ENCODE results near the gene MLANA.

The MLANA gene

DNA sequence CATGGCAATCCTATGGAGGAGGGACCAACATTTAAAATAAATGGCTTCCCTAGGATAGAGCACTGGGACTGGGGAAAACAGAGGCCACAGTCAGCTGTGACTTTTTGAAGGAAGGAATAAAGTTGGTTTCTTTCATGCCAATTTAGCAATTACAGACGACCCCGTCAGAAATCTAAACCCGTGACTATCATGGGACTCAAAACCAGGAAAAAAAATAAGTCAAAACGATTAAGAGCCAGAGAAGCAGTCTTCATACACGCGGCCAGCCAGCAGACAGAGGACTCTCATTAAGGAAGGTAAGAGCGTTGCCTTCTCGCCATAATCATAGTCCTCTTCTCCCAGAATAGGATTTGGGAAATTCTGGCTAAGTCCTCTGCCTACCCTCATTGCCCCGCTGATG is at the start of gene MLANA:
TSS of gene MLANA (plus strand) at position 249 of the 400 bp plus-strand sequence. CDS start 1,586 bp downstream, outside the sequence.
- no peak for DNase-seq

DNA sequence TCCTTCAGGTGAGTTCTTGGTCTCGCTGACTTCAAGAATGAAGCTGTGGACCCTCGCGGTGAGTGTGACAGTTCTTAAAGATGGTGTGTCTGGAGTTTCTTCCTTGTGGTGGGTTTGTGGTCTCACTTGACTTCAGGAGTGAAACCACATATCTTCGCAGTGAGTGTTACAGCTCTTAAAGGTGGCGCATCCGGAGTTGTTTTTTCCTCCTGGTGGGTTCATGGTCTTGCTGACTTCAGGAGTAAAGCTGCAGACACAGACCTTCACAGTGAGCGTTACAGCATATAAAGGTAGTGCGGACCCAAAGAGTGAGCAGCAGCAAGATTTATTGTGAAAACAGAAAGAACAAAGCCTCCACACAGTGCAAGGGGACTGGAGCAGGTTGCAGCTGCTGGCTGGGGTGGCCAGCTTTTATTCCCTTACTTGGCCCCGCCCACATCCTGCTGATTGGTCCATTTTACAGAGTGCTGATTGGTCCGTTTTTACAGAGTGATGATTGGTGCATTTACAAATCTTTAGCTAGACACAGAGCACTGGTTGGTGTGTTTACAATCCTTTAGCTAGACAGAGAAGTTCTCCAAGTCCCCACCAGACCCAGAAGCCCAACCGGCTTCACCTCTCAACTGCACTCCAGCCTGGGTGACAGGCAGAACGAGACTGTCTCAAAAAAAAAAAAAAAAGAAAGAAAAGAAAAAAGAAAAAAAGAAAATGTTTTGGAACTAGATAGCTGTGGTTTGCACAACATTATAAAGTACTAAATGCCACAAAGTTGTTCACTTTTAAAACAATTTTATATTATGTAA is 48.7 kb upstream of the MLANA start:
- DNase-seq: peak; percentile 24

GRCh38 chr9:5842929-5843793 is 47.5 kb upstream of the MLANA start:
- no peak for DNase-seq

GRCh38 chr9:5843794-5844471 is 46.8 kb upstream of the MLANA start:
- DNase-seq: no peak

DNA sequence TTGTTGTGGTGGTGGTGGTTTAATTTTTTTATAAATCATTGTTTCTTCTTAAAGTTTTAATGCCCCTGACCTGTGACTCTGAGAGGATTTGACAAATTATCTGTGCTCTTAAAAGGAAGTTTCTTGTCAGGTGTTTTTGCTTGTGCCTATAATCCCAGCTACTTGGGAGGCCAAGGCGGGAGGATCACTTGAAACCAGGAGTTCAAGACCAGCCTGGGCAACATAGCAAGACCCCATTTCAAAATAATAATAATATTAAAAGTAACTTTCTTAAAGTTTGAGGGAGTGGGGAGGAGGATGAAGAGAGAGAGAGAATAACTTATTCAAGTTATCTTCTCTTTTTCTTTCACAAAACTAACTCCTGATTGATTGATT is 45.5 kb upstream of the MLANA start:
- no peak for DNase-seq

GRCh38 chr9:5846096-5846495 is 44.6 kb upstream of the MLANA start:
- DNase-seq: no peak

- no peak for DNase-seq
These were observed 44.2 kb upstream of the MLANA start for GRCh38 chr9:5846501-5846921.

- no peak for DNase-seq
These were observed 42.3 kb upstream of the MLANA start for GRCh38 chr9:5848372-5848882.

DNA sequence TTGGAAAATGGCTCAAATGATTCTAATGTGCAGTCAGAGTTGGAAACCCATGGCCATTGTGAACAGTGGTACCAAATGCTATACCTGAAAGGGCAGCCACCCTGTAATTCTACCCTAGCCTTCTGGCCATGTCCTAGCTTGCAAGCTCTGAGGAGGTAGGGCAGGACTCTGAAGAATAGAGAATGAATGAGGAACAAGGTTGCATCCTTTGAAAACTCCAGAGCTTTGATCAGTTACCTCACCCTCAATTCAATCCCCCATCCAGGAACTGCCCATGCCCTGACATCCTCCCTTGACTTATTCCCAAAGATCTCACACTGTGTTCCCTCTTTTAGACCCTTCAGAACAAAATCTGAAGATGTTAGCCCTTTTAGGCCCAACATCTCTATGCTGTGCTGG is 40.0 kb upstream of the MLANA start:
- no peak for DNase-seq

DNA sequence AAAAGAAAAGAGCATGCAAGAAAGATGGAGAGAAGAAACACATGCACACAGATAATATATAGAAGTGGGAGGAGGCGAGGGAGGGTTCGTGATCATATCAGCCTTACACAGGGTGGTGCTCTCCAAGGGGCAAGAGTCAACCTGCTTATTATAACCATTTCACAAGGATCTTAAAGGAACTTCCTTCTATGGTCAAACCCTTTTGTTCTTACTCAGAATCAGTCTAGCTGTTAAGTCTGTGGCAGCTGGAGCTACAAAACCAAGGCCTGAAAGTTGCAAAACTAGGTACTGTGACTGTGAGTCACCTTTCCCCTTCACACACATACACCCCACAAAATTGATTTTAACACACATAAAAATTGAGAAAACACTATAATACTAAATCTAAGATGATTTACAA is 39.2 kb upstream of the MLANA start:
- DNase-seq: no peak

- no peak for DNase-seq
These were observed 37.7 kb upstream of the MLANA start for GRCh38 chr9:5852987-5853386.

DNA sequence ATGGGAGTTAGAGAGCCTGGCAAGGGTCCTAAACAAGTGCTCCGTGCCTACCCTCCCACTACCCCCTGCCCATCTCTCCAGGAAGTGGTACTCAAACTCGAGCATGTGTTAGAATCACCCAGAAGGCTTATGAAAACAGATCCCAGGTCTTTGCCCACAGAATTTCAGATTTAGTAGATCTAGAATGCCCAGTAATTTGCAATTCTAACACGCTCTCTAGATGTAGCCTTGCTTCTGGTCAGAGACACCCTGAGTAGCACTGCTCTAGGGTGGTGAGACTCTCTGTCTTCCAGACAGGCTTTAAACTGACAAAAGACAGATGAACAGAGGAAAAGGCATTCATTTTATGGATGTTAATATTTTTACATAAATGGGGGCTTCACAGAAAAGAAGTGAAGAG is 37.1 kb upstream of the MLANA start:
- no peak for DNase-seq

- no peak for DNase-seq
These were observed 36.5 kb upstream of the MLANA start for GRCh38 chr9:5854063-5854790.

GRCh38 chr9:5857928-5858327 is 32.8 kb upstream of the MLANA start:
- no peak for DNase-seq

DNA sequence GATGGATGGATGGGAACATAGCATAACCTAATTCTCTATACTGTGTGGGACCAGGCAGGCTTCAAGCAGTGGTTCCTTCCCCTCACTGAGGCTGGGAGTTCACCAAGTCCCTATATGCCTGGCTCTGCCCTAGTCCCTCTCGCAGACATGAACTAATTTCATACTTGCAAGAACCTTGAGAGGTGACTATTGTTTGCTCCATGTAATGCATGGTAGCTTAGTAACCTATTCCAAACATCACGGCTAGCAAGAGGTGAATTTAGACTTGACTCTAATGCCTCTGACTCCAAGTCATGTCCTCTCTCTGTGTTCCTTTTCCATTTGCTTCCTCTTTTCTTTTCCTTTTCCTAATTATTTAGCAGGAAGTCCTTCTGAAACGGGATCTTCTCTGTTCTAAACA is 31.9 kb upstream of the MLANA start:
- no peak for DNase-seq

DNA sequence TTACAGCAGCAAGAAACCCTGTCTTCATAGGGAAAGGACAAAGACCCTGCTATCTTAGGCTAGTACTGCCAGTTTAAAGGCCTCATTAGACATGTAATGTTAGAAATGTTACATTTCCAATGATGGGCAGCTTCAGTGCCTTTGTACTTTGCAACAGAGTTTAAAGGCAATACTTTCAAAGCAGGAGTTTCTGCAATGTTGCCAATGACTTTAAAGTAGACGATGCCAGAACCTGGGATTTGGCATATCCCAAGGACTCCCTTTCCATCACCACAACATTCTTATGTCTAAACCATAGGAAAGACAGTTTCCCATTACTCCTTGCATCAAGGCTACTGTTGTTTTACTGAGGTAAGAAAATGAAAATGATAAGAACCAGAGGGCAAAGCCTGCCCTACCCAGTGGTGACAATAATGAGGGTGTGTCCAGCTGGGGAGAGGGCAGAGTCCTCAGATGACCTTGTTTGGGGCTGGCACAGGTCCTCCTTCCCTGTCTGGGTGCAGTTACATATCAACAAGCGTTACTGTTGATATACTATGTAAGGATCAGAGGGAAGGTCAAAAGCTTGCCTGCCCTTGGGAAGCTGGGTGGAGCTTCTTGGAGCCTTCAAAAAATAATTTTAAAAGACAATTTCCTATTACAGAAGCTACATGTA is 27.5 kb upstream of the MLANA start:
- no peak for DNase-seq

DNA sequence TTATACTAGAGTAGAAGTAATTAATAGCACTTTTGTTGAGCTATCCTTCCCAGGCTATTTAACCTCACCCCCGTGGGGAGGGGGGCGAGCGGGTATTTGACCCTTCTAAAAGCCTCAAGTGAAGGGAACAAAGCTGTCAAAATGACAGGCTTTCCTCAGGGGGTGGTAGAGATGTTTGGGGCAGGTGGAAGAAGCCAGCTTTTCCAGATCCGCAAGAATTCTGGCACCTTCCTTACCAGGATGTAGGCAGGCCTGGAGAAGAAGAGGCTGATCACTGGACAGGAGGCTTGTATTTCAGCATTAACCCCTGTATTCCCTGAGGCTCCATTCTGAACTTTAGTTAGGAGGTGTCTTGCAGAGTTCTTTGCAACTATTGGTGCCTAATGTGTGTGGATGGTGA is 26.2 kb upstream of the MLANA start:
- no peak for DNase-seq

- DNase-seq: no peak
These were observed 24.4 kb upstream of the MLANA start for GRCh38 chr9:5866272-5866671.

DNA sequence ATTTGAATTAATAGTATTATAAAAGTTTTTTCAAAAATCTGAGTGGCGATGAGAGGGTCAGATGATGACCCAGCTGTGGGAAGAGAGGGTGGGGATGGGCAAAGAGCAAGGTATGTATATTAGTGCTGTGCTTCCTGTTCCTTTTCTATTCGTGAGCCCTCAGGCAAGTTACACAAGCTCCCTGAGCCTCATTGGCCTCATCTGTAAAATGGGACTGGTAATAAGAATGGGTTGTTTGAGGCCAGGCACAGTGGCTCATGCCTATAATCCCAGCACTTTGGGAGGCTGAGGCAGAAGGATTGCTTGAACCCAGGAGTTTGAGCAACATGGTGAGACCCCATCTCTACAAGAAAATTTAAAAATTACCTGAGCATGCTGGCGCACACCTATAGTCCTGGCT is 24.0 kb upstream of the MLANA start:
- DNase-seq: no peak

GRCh38 chr9:5868235-5868634 is 22.5 kb upstream of the MLANA start:
- DNase-seq: no peak

DNA sequence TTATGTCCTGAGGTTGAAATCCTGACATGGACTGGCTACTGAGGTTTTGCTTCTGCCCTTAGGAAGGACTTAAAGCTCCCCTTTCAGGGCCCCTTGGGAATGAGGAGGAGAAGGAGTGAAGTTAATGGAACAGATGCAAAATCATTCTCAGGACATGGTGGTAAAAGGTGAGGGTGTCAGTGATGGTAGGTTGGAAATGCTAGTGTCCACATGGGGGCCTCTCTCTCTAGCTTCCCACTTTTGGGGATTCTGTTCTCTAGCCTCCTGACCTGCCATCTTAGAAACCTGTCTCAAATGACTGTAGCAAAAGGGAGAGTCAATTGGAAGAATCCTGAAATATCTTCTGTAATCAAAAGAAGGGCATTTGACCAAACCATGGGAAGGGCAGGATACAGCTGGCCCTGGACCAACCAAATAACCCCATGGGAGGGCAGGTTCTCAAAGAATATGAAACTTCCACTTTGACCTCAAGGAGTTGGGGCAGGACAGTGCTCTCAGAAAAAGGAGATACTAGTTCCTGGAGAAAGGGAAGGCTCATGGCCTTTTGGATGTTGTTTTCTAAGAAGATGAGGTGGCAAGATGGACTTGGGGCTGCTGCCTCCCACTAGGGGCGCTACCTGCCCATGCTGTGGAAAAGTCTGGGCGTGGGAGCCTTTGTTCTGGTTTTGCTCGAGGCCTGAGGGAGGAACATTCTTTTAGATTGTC is 21.2 kb upstream of the MLANA start:
- no peak for DNase-seq

GRCh38 chr9:5870020-5870339 is 20.7 kb upstream of the MLANA start:
- DNase-seq: no peak

Data from activated CD4-positive, alpha-beta T cell treated with anti-CD3 and anti-CD28 coated beads for 1 hour (primary cell).